K562 (cell line): ENCODE data around the gene PARD6A. TPM values are rescaled to one million over a fixed set of nuclear protein-coding genes. Genes with fewer than 3 reads are reported as not detected.

Experiments
- ATAC-seq: fragments of 200-7000 bp; cut with Tn5 transposase; 3 replicates; pipeline ENCODE4 v1.9.1; 2020; ENCODE audit warnings: moderate library complexity
- BruUV-seq: library from RNA; stranded (reverse); fragments of 400-500 nt; replicated peaks from 2 replicates; lab custom pipeline; 2021; lab: Mats Ljungman, UMichigan
- CTCF ChIA-PET: fragments of 300-600 bp; formaldehyde crosslinking; extraction: SDS; loops from one replicate; lab custom pipeline; 2021; ENCODE audit warnings: low intra/inter-chr PET ratio; lab: Yijun Ruan, JAX
- POLR2A ChIA-PET: fragments of 300-600, 350-650 bp; sonication (Branson Sonifier 250); formaldehyde crosslinking; extraction: SDS; loops from one replicate; lab custom pipeline; 2021; ENCODE audit warnings: antibody characterized with exemption, inconsistent platforms; lab: Yijun Ruan, JAX
- DNase-seq, 4 experiments: peaks; one replicate each; pipeline versions ENCODE4 v3.0.0 to v3.0.0-alpha.2; 2011 to 2018; ENCODE audit warnings: low spot score in 3 of 4, mixed read lengths in 3 of 4; ENCODE audit errors: extremely low read depth in 1 of 4
- FAIRE-seq: peaks from 2 replicates; lab custom pipeline; 2011; peaks lifted over from hg19 to GRCh38; lab: Jason Lieb, UNC
- H2AFZ ChIP-seq: 2 replicates; pipeline ENCODE4 v1.6.0; 2011; ENCODE audit warnings: low read depth, low read length, control low read depth, inconsistent platforms
- H3K27ac ChIP-seq: fragments of 200-600 bp; 3 replicates; pipeline ENCODE4 v1.8.0; 2011; ENCODE audit warnings: low read depth, mild to moderate bottlenecking, control low read depth, inconsistent platforms, low read length, moderate library complexity, mixed read lengths; ENCODE audit errors: extremely low read depth
- H3K27me3 ChIP-seq, 2 experiments: fragments of 300-600 bp in 1 of 2; 2 replicates in 1 of 2; 3 replicates in 1 of 2; pipeline versions ENCODE4 v1.6.0 to v1.8.0; 2011; ENCODE audit warnings: inconsistent platforms in 2 of 2, low read length in 2 of 2, mild to moderate bottlenecking in 1 of 2, mixed read lengths in 1 of 2, moderate library complexity in 1 of 2; ENCODE audit not compliant: control insufficient read depth in 2 of 2, insufficient read depth in 2 of 2
- H3K36me3 ChIP-seq: fragments of 300-600 bp; 3 replicates; pipeline ENCODE4 v1.8.0; 2011; ENCODE audit warnings: mild to moderate bottlenecking, low read length, inconsistent platforms; ENCODE audit not compliant: control insufficient read depth, insufficient read depth
- H3K4me1 ChIP-seq, 2 experiments: fragments of 200-600 bp in 1 of 2; replicated peaks in 1 of 2; 2 replicates in 1 of 2; 3 replicates in 1 of 2; pipeline versions ENCODE4 v1.5.1 to v1.8.0; 2011; ENCODE audit warnings: inconsistent platforms in 2 of 2, low read length in 2 of 2, mild to moderate bottlenecking in 1 of 2, mixed read lengths in 1 of 2, moderate library complexity in 1 of 2; ENCODE audit not compliant: control insufficient read depth in 2 of 2, insufficient read depth in 2 of 2
- H3K4me2 ChIP-seq: 2 replicates; pipeline ENCODE4 v1.6.1; 2011; ENCODE audit warnings: low read length, control low read depth, inconsistent platforms, mixed read lengths; ENCODE audit not compliant: insufficient read depth
- H3K4me3 ChIP-seq: fragments of 200-600 bp; sonication (generic), shearing (Covaris generic); 2 replicates; pipeline ENCODE4 v1.5.1; 2016; ENCODE audit warnings: control low read depth, inconsistent platforms
- H3K79me2 ChIP-seq: fragments of 200-600 bp; 3 replicates; pipeline ENCODE4 v1.8.0; 2011; ENCODE audit warnings: low read length, inconsistent platforms; ENCODE audit not compliant: control insufficient read depth, insufficient read depth
- H3K9ac ChIP-seq, 2 experiments: 2 replicates each; pipeline versions ENCODE4 v1.6.0 to v1.6.1; 2011; ENCODE audit warnings: low read depth in 2 of 2, low read length in 2 of 2, control low read depth in 1 of 2, inconsistent platforms in 1 of 2, mild to moderate bottlenecking in 1 of 2, mixed read lengths in 1 of 2; ENCODE audit not compliant: insufficient read depth in 1 of 2
- H3K9me1 ChIP-seq: one replicate; pipeline ENCODE4 v1.6.0; 2011; ENCODE audit warnings: inconsistent platforms, mild to moderate bottlenecking, low read length, moderate library complexity; ENCODE audit not compliant: control insufficient read depth, insufficient read depth
- H3K9me3 ChIP-seq: replicated peaks from 2 replicates; pipeline ENCODE4 v1.5.1; 2011; ENCODE audit warnings: low read depth, low read length, inconsistent platforms; ENCODE audit not compliant: control insufficient read depth, insufficient read depth
- H4K20me1 ChIP-seq: replicated peaks from 2 replicates; pipeline ENCODE4 v1.6.1; 2011; ENCODE audit warnings: low read length, inconsistent platforms, mixed read lengths; ENCODE audit not compliant: control insufficient read depth, insufficient read depth
- ARNT ChIP-seq, 2 experiments: fragments of 450-650 bp; IDR thresholded peaks; 2 replicates each; pipeline ENCODE4 v1.6.1; 2016; ENCODE audit warnings: mild to moderate bottlenecking in 1 of 2
- FOXJ3 ChIP-seq: sonication (generic); formaldehyde crosslinking; IDR thresholded peaks from 2 replicates; pipeline ENCODE4 v1.4.0; 2020; ENCODE audit warnings: mild to moderate bottlenecking, missing genetic modification reagents
- GTF2A2 ChIP-seq: IDR thresholded peaks from 2 replicates; pipeline ENCODE4 v1.6.1; 2016; ENCODE audit warnings: mild to moderate bottlenecking, missing genetic modification characterization, missing compliant biosample characterization
- HNRNPH1 ChIP-seq: fragments of 200-400 bp; formaldehyde crosslinking; optimal IDR thresholded peaks from 2 replicates; pipeline ENCODE3; 2017; ENCODE audit warnings: low read depth, mild to moderate bottlenecking, low read length, moderate library complexity
- MEF2A ChIP-seq: IDR thresholded peaks from 2 replicates; pipeline ENCODE4 v1.6.1; 2011; ENCODE audit warnings: low read depth, mild to moderate bottlenecking, low read length, moderate library complexity; ENCODE audit not compliant: control insufficient read depth
- NFRKB ChIP-seq: fragments of 450-650 bp; IDR thresholded peaks from 2 replicates; pipeline ENCODE4 v1.6.1; 2016; ENCODE audit warnings: low read depth
- PHF20 ChIP-seq: fragments of 450-650 bp; IDR thresholded peaks from 2 replicates; pipeline ENCODE4 v1.6.1; 2018; ENCODE audit not compliant: partially characterized antibody
- PHF8 ChIP-seq: fragments of 200-600 bp; sonication (generic); IDR thresholded peaks from 2 replicates; pipeline ENCODE4 v1.6.1; 2012; ENCODE audit warnings: mixed run types, mild to moderate bottlenecking, inconsistent platforms, low read length, moderate library complexity, borderline replicate concordance
- SMC3 ChIP-seq: conservative IDR thresholded peaks from 2 replicates; pipeline ENCODE4 v1.6.1; 2011; ENCODE audit warnings: low read depth, low read length, improper control_type of control experiment; ENCODE audit not compliant: insufficient read depth
- ZBTB9 ChIP-seq: fragments of 450-650 bp; formaldehyde crosslinking; IDR thresholded peaks from 2 replicates; pipeline ENCODE4 v1.4.0; 2020; ENCODE audit warnings: mild to moderate bottlenecking, moderate library complexity
- ZNF232 ChIP-seq: sonication (generic); formaldehyde crosslinking; IDR thresholded peaks from 2 replicates; pipeline ENCODE4 v1.8.0; 2022; ENCODE audit warnings: mild to moderate bottlenecking, missing genetic modification reagents
- ZNF274 ChIP-seq: IDR thresholded peaks from 2 replicates; pipeline ENCODE4 v1.6.1; 2011; ENCODE audit warnings: low read depth, mild to moderate bottlenecking, low read length, moderate library complexity, borderline replicate concordance
- ZNF398 ChIP-seq: fragments of 250-450 bp; sonication (Bioruptor Pico); IDR thresholded peaks from 2 replicates; pipeline ENCODE4 v1.8.0; 2021; ENCODE audit warnings: moderate library complexity, mild to moderate bottlenecking, inconsistent platforms
- ZNF449 ChIP-seq: fragments of 250-450 bp; sonication (Bioruptor Pico); IDR thresholded peaks from 2 replicates; pipeline ENCODE4 v1.8.0; 2022; ENCODE audit warnings: moderate library complexity, mild to moderate bottlenecking, inconsistent platforms
- WGBS: fragments of 100-300 bp; shearing (Covaris generic); methylation state at CpG from one replicate; pipeline ENCODE4 v1.1.6; 2016; ENCODE audit warnings: low coverage, mixed read lengths; ENCODE audit not compliant: insufficient coverage; ENCODE audit errors: missing lambda C conversion rate; 5-methylcytosine and 5-hydroxymethylcytosine counted together
- in situ Hi-C: fragments of 300-500 bp; cut with MboI; formaldehyde crosslinking; loops from 4 replicates; pipeline ENCODE4 v1.15.0; 2018; ENCODE audit warnings: inconsistent platforms, mixed read lengths
- intact Hi-C: fragments of 100-400 bp; cut with micrococcal nuclease; formaldehyde crosslinking; loops from 2 replicates; pipeline ENCODE4 v1.14.2; 2022
- polyA plus RNA-seq, 8 experiments: library from polyadenylated mRNA; depleted of rRNA in 4 of 8; stranded (reverse) in 5 of 8; unstranded in 3 of 8; fragments of >200 nt; fragmentation: Nextera tagmentation in 2 of 8; fragmentation: Illumina TruSeq in 1 of 8; extraction: Ambion mirVana in 2 of 8; extraction: Trizol in 1 of 8; gene quantifications; 2 replicates each; pipeline versions ENCODE4 v1.2.1 to v1.2.3, GENCODE V29; 2011 to 2014; ENCODE audit warnings: inconsistent platforms in 1 of 8, missing spikeins in 1 of 8
- total RNA-seq, 7 experiments: library from RNA; depleted of rRNA in 6 of 7; stranded (reverse); fragments of >200 nt in 6 of 7; fragmentation: Illumina TruSeq in 2 of 7; extraction: Trizol in 2 of 7; gene quantifications; 2 replicates each; pipeline versions ENCODE4 v1.2.1 to v1.2.3, GENCODE V29; 2011 to 2021; ENCODE audit warnings: low replicate concordance in 1 of 7
- TF ChIP-seq, protein P1 (sequence below), 2 experiments: fragments of 450-650 bp in 1 of 2; IDR thresholded peaks; 2 replicates each; pipeline ENCODE4 v1.6.1; 2011 to 2017; ENCODE audit warnings: low read depth in 2 of 2, antibody characterized with exemption in 1 of 2, borderline replicate concordance in 1 of 2, low read length in 1 of 2, mild to moderate bottlenecking in 1 of 2, mixed read lengths in 1 of 2; ENCODE audit not compliant: control insufficient read depth in 1 of 2

Gene PARD6A
- total and polyA plus RNA-seq, 9 of the 15 experiments (the other 6 are each of a cell fraction or from before 2014, with no cell fraction given): 0.04 to 2.0 (median 0.44) TPM

- H3K4me2 ChIP-seq: no peak overlapping the region
- intact Hi-C loops: no loop called here
- POLR2A ChIA-PET: interaction anchor here (0.7 to 1.2 kb wide), 3 partner anchors 9 to 101 kb away, joined by 3 read pairs; partner anchors contain the start of gene CTCF
- TF ChIP-seq ZNF398 (CRISPR knock-in tag) (no peak), PHF8 (no peak), SMC3 (no peak), FOXJ3 (CRISPR knock-in tag) (no peak), MEF2A (no peak), ARNT (IDR thresholded peaks at IDR 0.05) (no peak), ZBTB9 (CRISPR knock-in tag) (no peak), ZNF232 (CRISPR knock-in tag) (no peak), ZNF274 (no peak), HNRNPH1 (no peak), PHF20 (no peak), NFRKB (no peak), ZNF449 (CRISPR knock-in tag) (no peak), GTF2A2 (tag) (no peak)
- TF ChIP-seq, protein P1, sequence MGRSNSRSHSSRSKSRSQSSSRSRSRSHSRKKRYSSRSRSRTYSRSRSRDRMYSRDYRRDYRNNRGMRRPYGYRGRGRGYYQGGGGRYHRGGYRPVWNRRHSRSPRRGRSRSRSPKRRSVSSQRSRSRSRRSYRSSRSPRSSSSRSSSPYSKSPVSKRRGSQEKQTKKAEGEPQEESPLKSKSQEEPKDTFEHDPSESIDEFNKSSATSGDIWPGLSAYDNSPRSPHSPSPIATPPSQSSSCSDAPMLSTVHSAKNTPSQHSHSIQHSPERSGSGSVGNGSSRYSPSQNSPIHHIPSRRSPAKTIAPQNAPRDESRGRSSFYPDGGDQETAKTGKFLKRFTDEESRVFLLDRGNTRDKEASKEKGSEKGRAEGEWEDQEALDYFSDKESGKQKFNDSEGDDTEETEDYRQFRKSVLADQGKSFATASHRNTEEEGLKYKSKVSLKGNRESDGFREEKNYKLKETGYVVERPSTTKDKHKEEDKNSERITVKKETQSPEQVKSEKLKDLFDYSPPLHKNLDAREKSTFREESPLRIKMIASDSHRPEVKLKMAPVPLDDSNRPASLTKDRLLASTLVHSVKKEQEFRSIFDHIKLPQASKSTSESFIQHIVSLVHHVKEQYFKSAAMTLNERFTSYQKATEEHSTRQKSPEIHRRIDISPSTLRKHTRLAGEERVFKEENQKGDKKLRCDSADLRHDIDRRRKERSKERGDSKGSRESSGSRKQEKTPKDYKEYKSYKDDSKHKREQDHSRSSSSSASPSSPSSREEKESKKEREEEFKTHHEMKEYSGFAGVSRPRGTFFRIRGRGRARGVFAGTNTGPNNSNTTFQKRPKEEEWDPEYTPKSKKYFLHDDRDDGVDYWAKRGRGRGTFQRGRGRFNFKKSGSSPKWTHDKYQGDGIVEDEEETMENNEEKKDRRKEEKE (IDR thresholded peaks at IDR 0.05; ENCODE audit: borderline replicate concordance in 1 of 2, control insufficient read depth in 1 of 2, low read depth in 2 of 2, low read length in 1 of 2): no peak
Observed at GRCh38 chr16:67663877-67664222, 3.1 kb downstream of the PARD6A start.

More at GRCh38 chr16:67663877-67664222, 3.1 kb downstream of the PARD6A start:
- Histone ChIP-seq H3K4me1 (peaks cover 17 to 75% of the 10 kb centered on the region in 2 experiments), H3K9me1 (no peaks in the 10 kb centered on the region), H3K9ac (no peak overlapping the region), H3K36me3 (peaks cover 9% of the 10 kb centered on the region; the same call in 2 of the 3 replicates), H4K20me1 (peaks cover 6% of the 10 kb centered on the region; the same call in 1 of the 2 replicates), H3K9me3 (no peaks in the 10 kb centered on the region), H3K27me3 (no peaks in the 10 kb centered on the region), H2AFZ (no peak overlapping the region), H3K79me2 (peaks cover 14% of the 10 kb centered on the region), H3K4me3 (no peak overlapping the region), H3K27ac (no peak overlapping the region)
- ATAC-seq (no peak), FAIRE-seq (no peak), DNase-seq (no peak)
- 96% methylated on average over 6 of the region's 6 CpGs for WGBS
- CTCF ChIA-PET: interaction anchor here (0.6 kb wide), 1 partner anchor 138 kb away, joined by 3 read pairs; no protein-coding TSS in a partner anchor
- BruUV-seq: no TSS peak
- in situ Hi-C loops: no loop called here
